Activated naive CD4-positive, alpha-beta T cell (primary cell): Measurements from ENCODE around the gene ODC1.

ENCODE experiments used
- DNase-seq, 4 experiments: peaks; one replicate each; lab custom pipeline; 2025; lab: John Stamatoyannopoulos, UW

Gene ODC1

DNA sequence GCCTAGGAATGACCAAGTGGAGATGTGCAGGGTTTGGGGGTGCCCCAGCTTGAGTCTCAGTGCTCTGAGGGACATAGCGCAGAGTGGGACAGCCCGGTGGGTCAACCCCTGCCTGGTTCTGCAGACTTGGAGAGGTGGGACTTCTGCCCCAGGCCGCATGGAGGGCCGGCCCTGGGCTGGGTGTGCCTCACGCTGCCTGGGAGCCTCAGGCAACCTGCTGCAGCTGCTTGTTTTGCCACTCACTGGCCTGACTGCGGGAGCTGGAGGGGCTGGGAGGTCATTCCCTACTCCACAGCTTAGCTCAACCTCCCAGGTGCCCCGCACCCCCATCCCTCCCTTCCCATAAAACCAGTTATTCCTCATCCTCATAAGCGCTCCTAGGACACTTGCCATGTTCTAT is 33.1 kb downstream of the ODC1 start:
- no peak for DNase-seq

- no peak for DNase-seq
These were observed 33.5 kb downstream of the ODC1 start for GRCh38 chr2:10414591-10414990.

GRCh38 chr2:10413991-10414451 is 34.1 kb downstream of the ODC1 start:
- DNase-seq: no peak

DNA sequence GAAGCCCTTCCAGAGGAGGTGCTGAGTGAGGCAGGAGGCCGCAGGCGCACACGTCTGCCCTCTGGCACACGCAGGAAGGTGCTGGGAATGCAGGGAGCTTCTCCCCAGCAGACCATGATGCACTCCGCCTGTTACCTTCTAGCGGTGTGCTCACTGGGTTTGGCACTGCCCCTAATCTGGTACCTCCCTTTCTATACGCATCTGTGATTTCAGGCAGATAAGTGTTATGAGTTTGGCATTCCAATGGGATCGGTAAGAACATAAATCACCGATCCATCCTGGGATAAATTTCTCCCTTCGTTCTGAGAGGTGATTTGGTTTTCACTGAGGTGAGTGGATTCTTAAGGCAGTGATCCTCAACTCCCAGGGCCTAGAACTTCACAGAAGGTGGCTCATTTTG is 34.6 kb downstream of the ODC1 start:
- no peak for DNase-seq

DNA sequence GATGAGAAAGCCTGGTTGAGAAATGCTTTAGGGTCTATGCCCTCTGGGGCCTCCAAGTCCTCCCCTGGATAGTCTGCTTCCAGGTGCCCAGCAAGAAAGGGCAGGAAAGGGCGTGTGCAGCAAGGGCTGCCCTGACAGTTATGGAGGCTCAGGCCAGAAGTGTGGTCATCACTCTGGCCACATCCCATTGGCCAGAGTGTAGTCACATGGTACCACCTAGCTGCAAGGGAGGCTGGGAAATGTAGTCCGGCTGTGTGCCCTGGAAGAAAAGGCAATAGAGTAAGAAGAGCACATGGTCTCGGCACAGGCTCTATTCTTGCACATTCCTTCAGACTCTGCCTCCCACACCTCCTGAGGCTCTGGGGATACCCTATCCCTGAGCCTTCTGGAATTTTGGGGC is 35.7 kb downstream of the ODC1 start:
- no peak for DNase-seq

DNA sequence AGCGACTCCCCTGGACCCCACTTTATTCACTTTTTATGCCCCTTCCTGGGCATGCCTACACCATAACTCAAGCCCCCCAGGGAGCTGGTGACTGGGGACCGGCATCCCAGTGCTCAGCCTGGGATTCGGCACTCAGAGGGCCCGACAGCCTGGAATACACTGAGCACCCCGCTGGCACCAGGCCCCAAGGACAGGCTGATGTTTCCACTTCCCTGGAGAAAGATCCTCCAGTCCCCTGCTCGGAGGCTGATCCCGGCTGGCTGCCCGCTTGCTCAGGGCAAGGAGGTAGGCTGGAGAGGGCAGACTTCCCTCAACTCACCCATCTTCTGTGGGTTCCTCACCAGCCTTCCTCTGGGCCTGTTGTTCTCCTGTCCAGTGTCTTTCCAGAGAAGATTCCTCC is 36.6 kb downstream of the ODC1 start:
- DNase-seq: no peak

DNA sequence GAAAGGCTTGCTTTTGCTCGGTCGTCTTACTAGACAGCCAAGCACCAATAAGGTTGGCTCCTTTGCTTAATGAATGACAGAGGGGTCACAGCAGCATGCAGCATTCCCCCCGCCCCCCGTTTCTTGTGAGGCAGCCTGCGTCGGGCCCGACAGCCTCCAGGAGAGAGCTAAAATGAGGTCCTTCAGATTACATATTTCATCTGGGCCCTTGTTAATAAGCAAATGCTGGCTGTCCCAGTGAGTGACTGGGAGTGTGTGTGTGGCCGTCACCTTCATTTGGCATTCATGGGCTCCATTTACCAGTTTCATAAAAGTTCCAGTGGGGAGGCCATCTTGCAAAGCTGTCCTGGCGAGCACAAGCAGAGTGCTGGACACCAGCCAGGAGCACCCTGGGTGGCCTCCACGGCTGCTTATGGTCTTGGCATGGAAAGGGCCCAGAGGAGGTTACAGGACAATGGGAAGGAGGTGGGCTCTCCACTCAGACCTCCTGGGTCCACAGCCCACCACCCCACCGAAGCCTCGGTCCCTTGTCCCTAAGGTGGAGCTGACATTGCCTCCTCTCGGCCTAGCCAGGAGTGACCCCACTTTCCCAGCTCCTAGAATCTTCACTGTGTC is 37.2 kb downstream of the ODC1 start:
- DNase-seq: no peak

GRCh38 chr2:10410001-10410822 is 37.9 kb downstream of the ODC1 start:
- DNase-seq: no peak

- DNase-seq: peak; percentile 50 to 71 (median 52)
These were observed 39.2 kb downstream of the ODC1 start for GRCh38 chr2:10408649-10409579.

DNA sequence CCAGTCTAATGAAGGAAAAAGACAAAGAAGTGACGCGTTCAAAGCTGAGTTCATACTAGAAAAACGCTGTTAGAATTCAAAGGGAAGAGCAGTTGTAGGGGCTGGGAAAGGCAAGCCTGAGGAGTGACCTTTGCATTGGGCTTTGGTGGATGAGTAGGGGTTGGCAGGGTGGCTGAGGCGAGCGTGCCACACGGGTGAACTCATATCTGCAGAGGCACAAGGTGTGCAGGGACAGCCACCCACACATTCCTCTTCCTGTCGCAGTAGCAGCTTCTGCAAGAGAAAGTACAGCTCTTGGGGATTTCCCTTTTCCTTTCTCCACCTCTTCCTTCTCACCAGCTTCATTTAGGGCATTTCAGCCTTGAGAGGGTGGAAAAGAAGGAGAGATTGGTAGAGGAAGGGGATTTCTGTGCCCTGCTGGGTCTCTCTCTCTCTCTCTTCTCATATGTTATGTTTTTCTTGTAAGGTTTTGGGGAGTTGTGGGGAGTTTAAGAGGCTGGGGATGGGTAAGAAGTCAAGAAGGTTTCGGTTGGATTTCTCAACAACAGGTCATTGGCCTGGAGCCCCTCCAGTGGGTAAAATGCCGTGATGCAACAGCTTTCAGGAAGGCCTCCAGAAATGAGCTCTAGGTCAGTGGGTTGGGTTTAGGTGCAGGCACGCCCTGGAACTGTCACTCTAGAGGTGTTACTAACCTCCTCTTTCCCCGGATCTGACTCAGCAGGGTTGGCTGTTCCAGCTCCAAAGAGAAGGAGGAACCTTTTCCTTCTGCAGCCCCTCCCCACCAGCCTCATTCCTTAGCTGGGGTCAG is 40.1 kb downstream of the ODC1 start:
- peak in 2 of 4 experiments; percentile 12 to 29 for DNase-seq

DNA sequence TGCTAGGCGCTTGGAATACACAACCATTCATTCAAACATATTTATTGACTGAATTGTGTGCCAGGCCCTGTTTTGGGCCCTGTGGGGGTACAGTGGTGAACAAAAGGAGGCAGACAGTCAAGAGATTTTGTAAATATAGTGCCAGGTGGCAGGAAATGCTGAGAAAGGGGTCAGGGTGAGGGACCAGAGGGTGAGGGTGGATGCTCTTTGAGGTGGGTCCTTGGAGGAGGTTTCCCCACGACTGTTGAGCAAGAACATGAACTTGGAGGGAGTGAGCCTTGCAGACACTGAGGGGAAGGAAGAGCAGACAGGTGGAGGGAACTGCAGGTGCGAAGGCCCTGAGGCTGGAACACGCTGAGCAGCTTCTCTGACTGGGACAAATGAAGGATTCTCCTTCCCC is 40.7 kb downstream of the ODC1 start:
- DNase-seq: no peak

DNA sequence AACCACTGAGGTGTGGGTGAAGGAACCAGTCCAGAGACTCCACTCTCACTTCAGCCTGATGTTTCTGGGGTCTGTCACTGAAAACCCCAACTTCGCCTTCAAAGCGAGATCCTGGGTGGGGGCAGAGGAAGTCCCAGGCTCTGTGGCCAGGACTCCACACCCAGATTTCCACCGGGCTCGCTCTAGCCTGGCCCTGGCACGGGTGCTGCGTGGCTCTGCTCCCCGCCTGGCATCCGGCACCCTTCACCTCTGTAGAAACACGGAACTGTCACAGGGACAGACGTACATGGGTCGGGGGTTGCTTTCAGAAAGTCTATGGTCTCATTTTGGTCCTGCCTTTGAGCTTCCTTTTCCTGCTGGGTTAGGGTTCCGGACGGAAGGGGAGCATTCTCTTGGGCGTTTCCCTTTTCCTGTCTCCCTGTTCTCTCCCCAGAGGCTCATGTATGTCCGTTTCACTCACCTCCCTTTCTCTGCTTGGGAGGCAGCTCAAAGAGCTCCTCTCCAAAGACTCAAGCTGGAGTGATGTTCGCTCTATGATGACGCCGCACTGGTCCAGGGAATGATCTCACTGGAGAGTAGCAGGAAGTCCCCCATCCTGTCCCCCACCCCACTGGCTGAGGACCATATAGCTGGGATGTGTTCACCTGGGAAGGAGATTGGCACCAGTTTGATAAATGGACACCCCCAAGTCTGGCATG is 41.5 kb downstream of the ODC1 start:
- DNase-seq: no peak

DNA sequence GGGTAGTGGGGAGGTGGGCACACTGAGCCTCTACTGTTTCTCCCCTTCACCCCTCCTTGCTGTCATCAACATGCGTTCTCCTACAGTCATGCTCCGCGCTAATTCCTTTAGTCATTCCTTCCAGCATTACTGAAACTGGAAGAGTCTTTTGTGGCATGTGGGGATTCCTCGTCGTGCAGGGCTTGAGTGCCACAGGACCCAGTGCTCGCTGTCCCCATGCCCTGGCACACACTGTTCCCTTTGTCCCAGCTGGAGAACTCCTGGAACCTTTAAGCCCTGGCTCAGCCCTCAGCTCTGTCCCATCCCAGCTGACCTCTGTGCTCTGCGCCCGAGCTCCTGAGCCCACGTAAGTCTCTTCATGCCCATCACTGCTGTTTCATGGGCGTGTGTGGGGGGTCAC is 42.1 kb downstream of the ODC1 start:
- no peak for DNase-seq

DNA sequence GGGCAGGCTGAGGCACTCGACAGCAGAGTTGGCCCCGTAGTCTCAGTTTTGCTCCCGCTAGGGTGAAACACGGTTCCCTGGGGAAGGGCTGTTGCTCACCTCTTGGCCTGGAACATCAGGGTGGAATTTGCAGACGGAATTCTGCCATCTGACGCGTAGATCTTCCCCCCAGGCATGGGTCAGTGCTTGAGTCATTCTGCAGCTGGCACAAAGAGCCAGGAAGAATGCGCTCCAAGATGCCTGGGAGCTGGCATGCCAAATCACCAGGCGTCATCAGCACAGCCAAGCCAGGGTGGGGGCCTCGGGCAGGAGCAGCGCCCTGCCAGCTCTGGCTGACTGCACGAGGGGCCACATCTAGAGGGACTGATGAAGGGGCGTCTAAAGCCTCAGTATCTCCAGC is 42.7 kb downstream of the ODC1 start:
- no peak for DNase-seq

- no peak for DNase-seq
These were observed 43.6 kb downstream of the ODC1 start for GRCh38 chr2:10404324-10405143.

DNA sequence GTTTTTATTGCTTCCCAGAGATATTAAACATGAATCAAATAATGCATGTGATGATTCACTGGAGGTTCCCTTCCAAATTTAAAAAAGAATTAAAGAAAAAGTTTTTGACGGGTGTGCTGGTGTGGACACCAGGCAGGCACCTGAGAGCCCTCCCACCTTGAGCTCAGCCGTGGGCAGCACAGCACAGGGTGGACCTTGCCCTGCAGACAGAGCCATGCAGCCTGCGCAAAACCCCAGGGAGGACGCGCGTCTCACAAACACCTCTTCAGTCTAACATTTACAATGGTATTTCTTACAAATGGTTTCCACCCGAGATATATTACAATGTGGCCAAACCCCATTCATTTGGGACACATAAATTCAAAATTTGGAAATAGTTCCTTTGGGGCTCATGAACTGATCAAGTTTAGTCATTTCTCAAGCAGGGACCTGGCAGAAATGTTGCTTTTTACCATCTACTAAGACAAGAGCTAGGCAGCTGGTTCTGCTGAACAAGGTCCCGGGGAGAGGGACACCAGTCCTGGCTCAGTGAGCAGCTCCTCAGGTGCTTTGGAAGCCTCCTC is 45.4 kb downstream of the ODC1 start:
- DNase-seq: no peak

DNA sequence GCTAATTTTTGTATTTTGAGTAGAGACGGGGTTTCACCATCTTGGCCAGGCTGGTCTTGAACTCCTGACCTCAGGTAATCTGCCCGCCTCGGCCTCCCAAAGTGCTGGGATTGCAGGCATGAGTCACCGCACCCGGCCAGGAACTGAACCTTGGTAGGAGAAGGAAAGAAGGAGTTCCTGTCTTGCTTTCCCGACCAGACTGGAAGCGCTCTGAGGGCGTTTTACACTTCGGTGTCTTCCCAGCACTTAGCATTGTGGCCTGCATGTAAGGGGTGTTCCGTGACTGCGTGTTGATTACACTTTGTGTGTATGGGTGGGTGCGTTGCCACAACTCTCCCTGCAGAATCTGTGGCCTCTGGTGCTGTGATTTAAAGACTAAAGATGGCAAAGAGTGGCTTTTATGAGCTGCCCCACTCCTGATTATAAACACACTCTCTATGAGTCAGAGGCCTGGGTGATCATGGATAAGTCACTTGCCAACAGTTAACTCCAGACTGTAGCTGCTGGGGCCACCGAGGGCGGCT is 46.0 kb downstream of the ODC1 start:
- DNase-seq: no peak

GRCh38 chr2:10400978-10401951 is 46.9 kb downstream of the ODC1 start:
- no peak for DNase-seq
